Measurements from ENCODE around the gene DDO. TPM values are rescaled to one million over a fixed set of nuclear protein-coding genes. Genes with fewer than 3 reads are reported as not detected.

Gene DDO
- total RNA-seq, 1 experiment from 2014 or later = 1.6 TPM

GRCh38 chr6:110378552-110378951 is 36.8 kb downstream of the DDO start:
- Mint-ChIP-seq H3K4me1 (ENCODE audit: low read depth, unreplicated experiment) (no peaks in the 10 kb centered on the region), H3K27ac (ENCODE audit: unreplicated experiment) (no peak overlapping the region), H3K27me3 (ENCODE audit: unreplicated experiment) (peaks cover 60% of the 10 kb centered on the region), H3K9me3 (ENCODE audit: low read depth, unreplicated experiment) (peaks cover 7% of the 10 kb centered on the region), H3K4me3 (ENCODE audit: low read depth, unreplicated experiment) (no peak overlapping the region), H3K36me3 (ENCODE audit: insufficient read depth, unreplicated experiment) (no peaks in the 10 kb centered on the region)
- no peak for DNase-seq
- BruUV-seq (replicated peaks) = no TSS peak
- intact Hi-C loops (cut with micrococcal nuclease; ENCODE audit: unreplicated experiment) = no loop called here
- CTCF ChIA-PET = no interaction called here
- TF ChIP-seq, protein P1, sequence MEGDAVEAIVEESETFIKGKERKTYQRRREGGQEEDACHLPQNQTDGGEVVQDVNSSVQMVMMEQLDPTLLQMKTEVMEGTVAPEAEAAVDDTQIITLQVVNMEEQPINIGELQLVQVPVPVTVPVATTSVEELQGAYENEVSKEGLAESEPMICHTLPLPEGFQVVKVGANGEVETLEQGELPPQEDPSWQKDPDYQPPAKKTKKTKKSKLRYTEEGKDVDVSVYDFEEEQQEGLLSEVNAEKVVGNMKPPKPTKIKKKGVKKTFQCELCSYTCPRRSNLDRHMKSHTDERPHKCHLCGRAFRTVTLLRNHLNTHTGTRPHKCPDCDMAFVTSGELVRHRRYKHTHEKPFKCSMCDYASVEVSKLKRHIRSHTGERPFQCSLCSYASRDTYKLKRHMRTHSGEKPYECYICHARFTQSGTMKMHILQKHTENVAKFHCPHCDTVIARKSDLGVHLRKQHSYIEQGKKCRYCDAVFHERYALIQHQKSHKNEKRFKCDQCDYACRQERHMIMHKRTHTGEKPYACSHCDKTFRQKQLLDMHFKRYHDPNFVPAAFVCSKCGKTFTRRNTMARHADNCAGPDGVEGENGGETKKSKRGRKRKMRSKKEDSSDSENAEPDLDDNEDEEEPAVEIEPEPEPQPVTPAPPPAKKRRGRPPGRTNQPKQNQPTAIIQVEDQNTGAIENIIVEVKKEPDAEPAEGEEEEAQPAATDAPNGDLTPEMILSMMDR (IDR thresholded peaks at IDR 0.05; ENCODE audit: unreplicated experiment) = no peak

DNA sequence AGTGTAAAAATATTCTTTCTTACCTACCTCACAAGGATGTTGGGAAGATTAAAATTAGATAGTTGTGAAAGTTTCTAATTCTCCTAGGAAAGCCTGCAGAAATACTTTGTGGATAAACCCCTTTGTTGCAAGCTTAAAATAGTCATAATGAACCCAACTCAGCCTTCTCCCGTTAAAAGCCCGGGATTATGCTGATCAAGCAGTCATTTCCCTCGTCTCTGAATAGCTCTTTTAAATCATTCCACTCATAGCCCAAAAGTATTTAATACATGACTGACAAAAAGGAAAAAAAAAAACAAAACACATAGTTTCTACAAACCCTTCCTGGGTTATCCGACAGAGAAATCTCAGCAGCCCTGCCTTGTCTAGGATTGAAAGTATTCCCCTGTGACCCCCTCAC is 46.3 kb downstream of the DDO start:
- TF ChIP-seq, protein P1 (IDR thresholded peaks at IDR 0.05; ENCODE audit: unreplicated experiment) = no peak
- H3K27ac Mint-ChIP-seq (ENCODE audit: unreplicated experiment) = no peak overlapping the region
- no peak overlapping the region for H3K4me3 Mint-ChIP-seq (ENCODE audit: low read depth, unreplicated experiment)
- H3K4me1 Mint-ChIP-seq (ENCODE audit: low read depth, unreplicated experiment) = peaks cover 9% of the 10 kb centered on the region
- no peaks in the 10 kb centered on the region for H3K9me3 Mint-ChIP-seq (ENCODE audit: low read depth, unreplicated experiment)
- no TSS peak for BruUV-seq (replicated peaks)
- DNase-seq = no peak
- intact Hi-C loops (cut with micrococcal nuclease; ENCODE audit: unreplicated experiment) = no loop called here
- peaks cover 82% of the 10 kb centered on the region for H3K27me3 Mint-ChIP-seq (ENCODE audit: unreplicated experiment)
- no peaks in the 10 kb centered on the region for H3K36me3 Mint-ChIP-seq (ENCODE audit: insufficient read depth, unreplicated experiment)
- CTCF ChIA-PET = no interaction called here

DNA sequence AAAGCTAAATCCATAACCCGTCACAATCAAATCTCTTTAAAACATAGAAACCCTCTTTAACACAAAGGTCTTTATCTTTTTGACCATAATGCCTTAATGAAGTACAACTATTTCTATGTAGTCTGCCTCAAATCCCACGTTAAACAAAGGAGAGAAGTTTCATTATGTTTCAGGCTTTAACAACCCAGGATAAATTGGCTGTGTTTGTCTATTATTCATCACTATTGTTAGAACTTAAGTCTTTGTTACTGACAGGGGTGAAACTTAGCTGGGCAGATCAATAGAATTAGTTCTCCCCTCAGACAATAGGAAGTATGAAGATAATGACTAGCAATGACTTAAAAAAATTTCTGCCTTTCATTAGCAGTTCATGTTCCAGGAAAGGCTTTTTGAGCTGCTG is 47.1 kb downstream of the DDO start:
- Mint-ChIP-seq H3K9me3 (ENCODE audit: low read depth, unreplicated experiment) (no peaks in the 10 kb centered on the region), H3K27me3 (ENCODE audit: unreplicated experiment) (peaks cover 88% of the 10 kb centered on the region), H3K4me3 (ENCODE audit: low read depth, unreplicated experiment) (no peak overlapping the region), H3K27ac (ENCODE audit: unreplicated experiment) (no peak overlapping the region), H3K36me3 (ENCODE audit: insufficient read depth, unreplicated experiment) (no peaks in the 10 kb centered on the region), H3K4me1 (ENCODE audit: low read depth, unreplicated experiment) (peaks cover 9% of the 10 kb centered on the region)
- intact Hi-C loops (cut with micrococcal nuclease; ENCODE audit: unreplicated experiment) = no loop called here
- CTCF ChIA-PET = no interaction called here
- BruUV-seq (replicated peaks) = no TSS peak
- TF ChIP-seq, protein P1 (IDR thresholded peaks at IDR 0.05; ENCODE audit: unreplicated experiment) = no peak
- no peak for DNase-seq

DNA sequence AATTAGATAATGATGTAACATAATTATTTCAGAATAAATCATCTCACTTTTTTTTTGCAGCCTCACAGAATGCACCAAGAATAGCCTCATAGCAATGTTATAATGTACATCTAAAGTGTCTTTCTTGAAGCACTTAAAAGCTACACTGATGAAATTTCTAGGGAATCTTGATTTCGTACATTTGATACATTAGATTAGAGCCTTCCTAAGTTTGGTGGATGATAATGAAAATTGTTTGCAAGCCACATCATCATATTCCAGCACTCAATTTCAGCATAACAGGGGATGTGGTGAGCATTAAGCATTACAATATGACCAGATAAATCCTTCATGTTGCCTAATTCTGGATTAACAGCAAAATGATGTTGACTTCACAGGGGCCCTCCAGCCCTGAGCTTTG is 47.5 kb downstream of the DDO start:
- H3K27ac Mint-ChIP-seq (ENCODE audit: unreplicated experiment) = no peak overlapping the region
- TF ChIP-seq, protein P1 (IDR thresholded peaks at IDR 0.05; ENCODE audit: unreplicated experiment) = no peak
- CTCF ChIA-PET = no interaction called here
- BruUV-seq (replicated peaks) = no TSS peak
- H3K4me3 Mint-ChIP-seq (ENCODE audit: low read depth, unreplicated experiment) = no peak overlapping the region
- intact Hi-C loops (cut with micrococcal nuclease; ENCODE audit: unreplicated experiment) = no loop called here
- H3K36me3 Mint-ChIP-seq (ENCODE audit: insufficient read depth, unreplicated experiment) = no peaks in the 10 kb centered on the region
- peaks cover 87% of the 10 kb centered on the region for H3K27me3 Mint-ChIP-seq (ENCODE audit: unreplicated experiment)
- no peak for DNase-seq
- no peaks in the 10 kb centered on the region for H3K9me3 Mint-ChIP-seq (ENCODE audit: low read depth, unreplicated experiment)
- H3K4me1 Mint-ChIP-seq (ENCODE audit: low read depth, unreplicated experiment) = peaks cover 9% of the 10 kb centered on the region

DNA sequence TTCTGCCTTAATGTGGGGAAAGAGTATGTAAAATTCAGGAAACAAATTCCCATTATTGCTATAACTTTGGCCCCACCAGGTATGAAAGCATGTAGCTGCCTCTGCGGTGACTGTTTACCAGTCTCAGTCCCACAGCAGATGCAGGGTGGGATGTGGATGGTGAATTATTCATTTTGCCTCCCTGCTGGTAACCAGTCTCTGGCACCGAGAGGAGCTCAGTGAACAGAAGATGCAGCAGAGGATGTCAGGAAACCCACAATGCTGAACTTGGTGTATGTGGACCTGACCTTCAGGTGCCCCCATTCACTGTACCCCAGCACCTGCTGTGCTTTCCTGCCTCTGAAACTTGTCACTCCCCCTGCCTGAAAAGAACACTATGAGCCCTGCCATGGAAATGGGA is 48.4 kb downstream of the DDO start:
- H3K36me3 Mint-ChIP-seq (ENCODE audit: insufficient read depth, unreplicated experiment) = no peaks in the 10 kb centered on the region
- BruUV-seq (replicated peaks) = no TSS peak
- peaks cover 3% of the 10 kb centered on the region for H3K9me3 Mint-ChIP-seq (ENCODE audit: low read depth, unreplicated experiment)
- CTCF ChIA-PET = no interaction called here
- H3K4me3 Mint-ChIP-seq (ENCODE audit: low read depth, unreplicated experiment) = no peak overlapping the region
- intact Hi-C loops (cut with micrococcal nuclease; ENCODE audit: unreplicated experiment) = no loop called here
- peaks cover 9% of the 10 kb centered on the region for H3K4me1 Mint-ChIP-seq (ENCODE audit: low read depth, unreplicated experiment)
- no peak overlapping the region for H3K27ac Mint-ChIP-seq (ENCODE audit: unreplicated experiment)
- TF ChIP-seq, protein P1 (IDR thresholded peaks at IDR 0.05; ENCODE audit: unreplicated experiment) = no peak
- DNase-seq = no peak
- peaks cover 87% of the 10 kb centered on the region for H3K27me3 Mint-ChIP-seq (ENCODE audit: unreplicated experiment)

Data from Calu3 (cell line).